Measurements from ENCODE around the gene PDE4D. TPM values are rescaled to one million over a fixed set of nuclear protein-coding genes. Genes with fewer than 3 reads are reported as not detected.

Gene PDE4D
- total RNA-seq, 6 experiments from 2014 or later, result 1.6 to 10.3 (median 5.6) TPM

DNA sequence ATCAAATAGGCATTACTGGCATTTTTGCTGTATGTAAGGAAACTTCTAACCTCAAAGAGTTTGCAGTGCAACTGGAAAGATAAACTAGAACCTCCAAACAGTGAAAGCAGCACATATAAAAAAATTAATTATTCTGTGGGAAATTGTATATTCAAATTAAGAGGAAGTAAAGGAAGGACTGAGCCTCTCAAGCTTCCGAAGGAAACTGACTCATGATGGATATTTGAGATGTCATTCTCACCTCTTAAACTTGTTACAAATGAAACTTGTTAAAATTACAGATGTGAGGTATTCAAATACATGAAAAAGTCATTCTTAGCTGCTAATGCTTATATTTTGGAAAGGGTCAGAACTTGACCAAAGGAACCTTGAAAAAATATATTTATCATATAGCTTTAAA is 538.7 kb downstream of the PDE4D start:
- TF ChIP-seq, protein P1, sequence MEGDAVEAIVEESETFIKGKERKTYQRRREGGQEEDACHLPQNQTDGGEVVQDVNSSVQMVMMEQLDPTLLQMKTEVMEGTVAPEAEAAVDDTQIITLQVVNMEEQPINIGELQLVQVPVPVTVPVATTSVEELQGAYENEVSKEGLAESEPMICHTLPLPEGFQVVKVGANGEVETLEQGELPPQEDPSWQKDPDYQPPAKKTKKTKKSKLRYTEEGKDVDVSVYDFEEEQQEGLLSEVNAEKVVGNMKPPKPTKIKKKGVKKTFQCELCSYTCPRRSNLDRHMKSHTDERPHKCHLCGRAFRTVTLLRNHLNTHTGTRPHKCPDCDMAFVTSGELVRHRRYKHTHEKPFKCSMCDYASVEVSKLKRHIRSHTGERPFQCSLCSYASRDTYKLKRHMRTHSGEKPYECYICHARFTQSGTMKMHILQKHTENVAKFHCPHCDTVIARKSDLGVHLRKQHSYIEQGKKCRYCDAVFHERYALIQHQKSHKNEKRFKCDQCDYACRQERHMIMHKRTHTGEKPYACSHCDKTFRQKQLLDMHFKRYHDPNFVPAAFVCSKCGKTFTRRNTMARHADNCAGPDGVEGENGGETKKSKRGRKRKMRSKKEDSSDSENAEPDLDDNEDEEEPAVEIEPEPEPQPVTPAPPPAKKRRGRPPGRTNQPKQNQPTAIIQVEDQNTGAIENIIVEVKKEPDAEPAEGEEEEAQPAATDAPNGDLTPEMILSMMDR (IDR thresholded peaks at IDR 0.05), result no peak
- TF ChIP-seq POLR2A (IDR thresholded peaks at IDR 0.05), result no peak
- intact Hi-C loops (cut with DNase I), result no loop called here
- Histone ChIP-seq H3K4me3 (no peak overlapping the region), H3K27me3 (no peaks in the 10 kb centered on the region), H3K36me3 (no peaks in the 10 kb centered on the region), H3K27ac (no peak overlapping the region), H3K9me3 (no peaks in the 10 kb centered on the region), H3K4me1 (no peaks in the 10 kb centered on the region)
- no peak for DNase-seq
- 58% methylated on average over 1 of the region's 1 CpG for WGBS (ENCODE audit: insufficient coverage, low coverage, low lambda C conversion rate, missing lambda C conversion rate)
- ATAC-seq, result no peak

DNA sequence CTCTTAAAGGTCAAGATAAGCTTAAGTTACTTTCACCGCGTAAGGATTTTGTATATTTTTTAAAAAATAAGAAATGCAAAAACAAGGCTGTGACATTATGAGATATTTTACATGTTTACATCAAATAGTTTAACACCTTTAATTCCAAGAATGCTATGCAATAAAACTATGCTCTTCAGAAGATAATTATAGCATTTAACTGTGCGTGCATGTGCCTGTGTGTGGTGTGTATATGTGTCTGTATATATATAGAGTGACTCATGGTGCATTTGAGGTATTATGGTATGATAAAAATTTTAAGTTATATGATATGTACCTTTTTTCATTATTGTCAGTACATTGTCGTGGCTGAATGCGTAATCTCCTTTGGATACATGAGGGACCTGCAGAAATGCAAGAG is 539.3 kb downstream of the PDE4D start:
- H3K4me3 ChIP-seq, result no peak overlapping the region
- ATAC-seq (no peak), DNase-seq (no peak)
- no peaks in the 10 kb centered on the region for H3K27me3 ChIP-seq
- TF ChIP-seq POLR2A (IDR thresholded peaks at IDR 0.05), result no peak
- TF ChIP-seq, protein P1 (IDR thresholded peaks at IDR 0.05), result no peak
- no peak overlapping the region for H3K27ac ChIP-seq
- H3K4me1 ChIP-seq, result no peaks in the 10 kb centered on the region
- no peaks in the 10 kb centered on the region for H3K9me3 ChIP-seq
- WGBS (ENCODE audit: insufficient coverage, low coverage, low lambda C conversion rate, missing lambda C conversion rate), result 85% methylated on average over 5 of the region's 5 CpGs
- H3K36me3 ChIP-seq, result no peaks in the 10 kb centered on the region
- intact Hi-C loops (cut with DNase I), result no loop called here

DNA sequence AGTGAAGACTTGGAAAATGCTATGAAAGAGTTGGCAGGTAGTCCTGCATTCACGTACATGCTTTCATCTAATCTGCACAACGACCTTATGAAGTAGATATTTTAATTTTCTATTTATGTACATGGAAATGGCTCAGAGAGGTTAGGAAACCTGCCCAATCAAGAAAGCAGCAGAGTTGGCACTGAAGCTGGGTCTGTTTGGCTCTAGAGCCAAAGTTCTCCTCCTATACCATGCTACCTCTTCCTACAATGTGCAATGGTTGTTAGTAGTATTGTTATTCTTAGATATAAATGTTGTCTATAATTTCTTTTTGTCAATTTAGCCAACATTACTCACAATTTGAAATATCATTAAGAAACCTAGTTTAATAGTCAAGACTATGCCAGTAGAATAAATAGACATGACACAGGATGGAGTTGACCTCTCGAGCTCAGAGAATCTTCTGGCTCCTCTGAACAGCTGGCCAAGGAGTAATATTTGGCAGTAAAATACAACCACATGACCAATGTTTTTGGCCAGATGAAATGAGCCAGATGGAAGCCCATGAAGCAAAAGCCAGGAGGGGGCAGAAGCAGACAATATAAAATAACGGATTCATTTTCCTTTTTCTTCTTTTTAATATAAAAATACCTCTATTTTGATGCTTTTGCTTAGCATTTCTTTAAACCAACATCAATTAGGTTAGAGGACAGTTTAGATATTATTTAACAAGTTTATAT is 542.3 kb downstream of the PDE4D start:
- ATAC-seq, result peak in 3 of 4 donors; percentile 23 to 35 (median 23)
- no peak overlapping the region for H3K4me3 ChIP-seq
- TF ChIP-seq, protein P1 (IDR thresholded peaks at IDR 0.05), result peak in 1 of 4 donors; percentile 9
- no peak for TF ChIP-seq POLR2A (IDR thresholded peaks at IDR 0.05)
- no peaks in the 10 kb centered on the region for H3K27me3 ChIP-seq
- 54% methylated on average over 4 of the region's 4 CpGs for WGBS (ENCODE audit: insufficient coverage, low coverage, low lambda C conversion rate, missing lambda C conversion rate)
- H3K9me3 ChIP-seq, result no peaks in the 10 kb centered on the region
- no peaks in the 10 kb centered on the region for H3K36me3 ChIP-seq
- DNase-seq, result no peak
- no peak overlapping the region for H3K27ac ChIP-seq
- intact Hi-C loops (cut with DNase I), result no loop called here
- no peaks in the 10 kb centered on the region for H3K4me1 ChIP-seq

DNA sequence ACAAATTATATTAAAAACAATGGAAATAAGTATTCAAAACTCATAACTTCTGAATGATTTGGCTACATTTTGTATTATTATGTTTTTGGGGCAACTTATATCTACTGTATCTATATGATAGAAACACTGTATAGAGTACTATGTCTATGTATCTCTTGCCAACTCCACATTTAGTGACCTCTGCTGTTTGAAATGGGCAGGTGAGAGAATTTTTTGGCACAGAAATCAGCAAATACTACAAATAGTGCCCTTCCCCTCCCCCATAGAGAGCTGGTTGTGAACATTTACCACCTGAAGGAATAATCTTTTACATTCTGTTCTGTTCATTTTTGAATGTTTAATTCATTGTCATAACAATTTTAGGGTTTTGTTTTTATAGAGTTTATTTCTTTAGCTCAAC is 545.3 kb downstream of the PDE4D start:
- no peaks in the 10 kb centered on the region for H3K27me3 ChIP-seq
- H3K36me3 ChIP-seq, result no peaks in the 10 kb centered on the region
- intact Hi-C loops (cut with DNase I), result no loop called here
- ATAC-seq (peak in 3 of 4 donors; percentile 40 to 78 (median 78)), DNase-seq (no peak)
- H3K4me1 ChIP-seq, result no peaks in the 10 kb centered on the region
- H3K4me3 ChIP-seq, result no peak overlapping the region
- no peaks in the 10 kb centered on the region for H3K9me3 ChIP-seq
- TF ChIP-seq, protein P1 (IDR thresholded peaks at IDR 0.05), result peak in 2 of 4 donors; percentile 23 to 36
- no peak for TF ChIP-seq POLR2A (IDR thresholded peaks at IDR 0.05)
- no peak overlapping the region for H3K27ac ChIP-seq

Data from right lobe of liver (tissue), 6 donors.